Mammary epithelial cell (primary cell): ENCODE data around the gene NPDC1.

Experiments used
- EZH2 ChIP-seq: IDR thresholded peaks from 2 replicates; pipeline ENCODE4 v1.6.1; 2012; ENCODE audit warnings: low read length, inconsistent platforms, borderline replicate concordance
- TF ChIP-seq, protein P1 (sequence below), 2 donors: IDR thresholded peaks in 1 of 2; conservative IDR thresholded peaks in 1 of 2; 2 replicates each; pipeline ENCODE4 v1.5.1; 2011 to 2012; ENCODE audit warnings: inconsistent platforms in 2 of 2, low read length in 2 of 2, mild to moderate bottlenecking in 2 of 2, control low read depth in 1 of 2, low read depth in 1 of 2; ENCODE audit not compliant: insufficient read depth in 1 of 2; ENCODE audit errors: extremely low read depth in 1 of 2

DNA sequence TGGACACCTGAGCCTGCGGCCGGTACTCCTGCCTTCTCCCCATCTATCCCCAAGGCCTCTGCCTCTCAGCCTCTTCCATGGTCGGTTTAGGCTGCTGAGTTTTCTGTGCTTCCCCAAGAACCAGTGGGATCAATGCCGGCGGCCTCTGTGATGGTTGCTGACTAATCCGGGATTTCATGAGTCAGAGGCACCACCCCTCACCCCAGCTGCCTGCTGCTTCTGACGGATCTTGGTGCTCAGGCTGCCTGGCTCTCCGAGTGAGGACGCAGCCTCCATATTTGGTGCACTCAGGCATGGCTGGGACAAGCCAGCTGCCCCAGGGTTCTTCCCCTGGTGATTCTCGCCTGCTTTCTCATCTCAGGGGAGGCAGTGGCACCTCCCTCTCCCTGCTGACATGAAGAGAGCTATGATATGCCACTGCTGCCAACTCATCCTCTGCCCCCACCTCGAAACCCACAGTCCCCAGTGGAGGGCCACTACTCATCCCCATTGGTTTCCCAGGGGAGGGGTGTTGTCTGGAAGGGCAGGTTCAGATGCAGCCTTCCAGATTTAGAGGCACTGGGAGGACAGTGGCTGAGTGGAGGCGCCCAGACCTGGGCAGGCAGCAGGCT, 37.5 kb upstream of the NPDC1 start:
- no peak for TF ChIP-seq EZH2
- TF ChIP-seq, protein P1, sequence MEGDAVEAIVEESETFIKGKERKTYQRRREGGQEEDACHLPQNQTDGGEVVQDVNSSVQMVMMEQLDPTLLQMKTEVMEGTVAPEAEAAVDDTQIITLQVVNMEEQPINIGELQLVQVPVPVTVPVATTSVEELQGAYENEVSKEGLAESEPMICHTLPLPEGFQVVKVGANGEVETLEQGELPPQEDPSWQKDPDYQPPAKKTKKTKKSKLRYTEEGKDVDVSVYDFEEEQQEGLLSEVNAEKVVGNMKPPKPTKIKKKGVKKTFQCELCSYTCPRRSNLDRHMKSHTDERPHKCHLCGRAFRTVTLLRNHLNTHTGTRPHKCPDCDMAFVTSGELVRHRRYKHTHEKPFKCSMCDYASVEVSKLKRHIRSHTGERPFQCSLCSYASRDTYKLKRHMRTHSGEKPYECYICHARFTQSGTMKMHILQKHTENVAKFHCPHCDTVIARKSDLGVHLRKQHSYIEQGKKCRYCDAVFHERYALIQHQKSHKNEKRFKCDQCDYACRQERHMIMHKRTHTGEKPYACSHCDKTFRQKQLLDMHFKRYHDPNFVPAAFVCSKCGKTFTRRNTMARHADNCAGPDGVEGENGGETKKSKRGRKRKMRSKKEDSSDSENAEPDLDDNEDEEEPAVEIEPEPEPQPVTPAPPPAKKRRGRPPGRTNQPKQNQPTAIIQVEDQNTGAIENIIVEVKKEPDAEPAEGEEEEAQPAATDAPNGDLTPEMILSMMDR (conservative IDR thresholded peaks at IDR 0.05 in 1 of 2, IDR thresholded peaks at IDR 0.05 in 1 of 2; ENCODE audit: extremely low read depth in 1 of 2, insufficient read depth in 1 of 2, low read depth in 1 of 2, low read length in 2 of 2), result no peak
